ENCODE measurements around the gene TEAD3. TPM values are rescaled to one million over a fixed set of nuclear protein-coding genes. Genes with fewer than 3 reads are reported as not detected.

Gene TEAD3
- total RNA-seq, 1 experiment from 2014 or later, result 10.7 TPM

DNA sequence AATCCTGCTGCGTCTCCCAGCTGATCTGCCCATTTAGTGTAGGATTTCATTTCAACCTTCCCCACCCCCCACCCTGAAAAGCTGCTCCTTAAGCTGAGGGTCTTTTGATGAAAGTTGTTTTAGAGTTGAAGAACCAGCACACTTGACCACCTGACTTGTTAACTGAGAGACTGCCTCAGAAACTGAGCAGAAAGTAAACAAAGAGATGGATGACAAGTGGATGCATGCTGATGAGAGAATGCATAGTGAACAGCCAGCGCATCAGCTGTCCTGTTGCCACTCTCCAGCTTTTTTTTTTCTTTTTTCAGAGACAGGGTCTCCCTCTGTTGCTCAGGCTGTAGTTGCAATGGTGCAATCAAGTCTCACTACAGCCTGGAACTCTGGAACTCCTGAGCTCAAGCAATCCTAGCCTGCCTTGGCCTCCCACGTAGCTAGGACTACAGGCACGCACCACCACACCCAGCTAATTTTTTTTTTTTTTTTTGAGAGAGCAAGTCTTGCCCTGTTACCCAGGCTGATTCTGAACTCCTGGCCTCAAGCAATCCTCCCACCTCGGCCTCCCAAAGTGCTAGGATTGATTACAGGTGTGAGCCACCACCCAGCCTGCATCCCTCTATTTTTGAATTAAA is 19.2 kb downstream of the TEAD3 start:
- Histone ChIP-seq H3K27ac (ENCODE audit: low read length) (no peak overlapping the region), H3K9me3 (ENCODE audit: control insufficient read depth, insufficient read depth, low read depth, low read length) (no peaks in the 10 kb centered on the region), H3K27me3 (ENCODE audit: control insufficient read depth, insufficient read depth, low read length) (no peaks in the 10 kb centered on the region), H3K4me1 (ENCODE audit: control insufficient read depth, insufficient read depth, low read length) (peaks cover 9% of the 10 kb centered on the region), H3K36me3 (ENCODE audit: control insufficient read depth, insufficient read depth, low read length) (no peaks in the 10 kb centered on the region), H3K4me3 (ENCODE audit: low read depth in 2 of 2, low read length in 2 of 2) (no peak overlapping the region)
- ChIA-PET CTCF (interaction anchor here (0.6 kb wide), 2 partner anchors 74 to 136 kb away, joined by 3 to 8 read pairs; no protein-coding TSS in a partner anchor), POLR2A (interaction anchor here (0.7 kb wide), 1 partner anchor 12 kb away, joined by 7 read pairs; no protein-coding TSS in a partner anchor)
- BruUV-seq (replicated peaks), result no TSS peak
- in situ Hi-C loops (cut with HindIII; ENCODE audit: low pct_unique_long_range_greater_than_20kb, low sequenced_read_pairs), result no loop called here
- ATAC-seq (no peak), DNase-seq (ENCODE audit: low read depth, low spot score) (no peak)
- TF ChIP-seq SIN3A (IDR thresholded peaks at IDR 0.05; ENCODE audit: borderline replicate concordance, insufficient read depth, low read depth, low read length) (no peak), POLR2AphosphoS5 (IDR thresholded peaks at IDR 0.05; ENCODE audit: low read depth, low read length) (no peak), TCF7L2 (IDR thresholded peaks at IDR 0.05; ENCODE audit: low read depth, low read length) (no peak)
- TF ChIP-seq, protein P1, sequence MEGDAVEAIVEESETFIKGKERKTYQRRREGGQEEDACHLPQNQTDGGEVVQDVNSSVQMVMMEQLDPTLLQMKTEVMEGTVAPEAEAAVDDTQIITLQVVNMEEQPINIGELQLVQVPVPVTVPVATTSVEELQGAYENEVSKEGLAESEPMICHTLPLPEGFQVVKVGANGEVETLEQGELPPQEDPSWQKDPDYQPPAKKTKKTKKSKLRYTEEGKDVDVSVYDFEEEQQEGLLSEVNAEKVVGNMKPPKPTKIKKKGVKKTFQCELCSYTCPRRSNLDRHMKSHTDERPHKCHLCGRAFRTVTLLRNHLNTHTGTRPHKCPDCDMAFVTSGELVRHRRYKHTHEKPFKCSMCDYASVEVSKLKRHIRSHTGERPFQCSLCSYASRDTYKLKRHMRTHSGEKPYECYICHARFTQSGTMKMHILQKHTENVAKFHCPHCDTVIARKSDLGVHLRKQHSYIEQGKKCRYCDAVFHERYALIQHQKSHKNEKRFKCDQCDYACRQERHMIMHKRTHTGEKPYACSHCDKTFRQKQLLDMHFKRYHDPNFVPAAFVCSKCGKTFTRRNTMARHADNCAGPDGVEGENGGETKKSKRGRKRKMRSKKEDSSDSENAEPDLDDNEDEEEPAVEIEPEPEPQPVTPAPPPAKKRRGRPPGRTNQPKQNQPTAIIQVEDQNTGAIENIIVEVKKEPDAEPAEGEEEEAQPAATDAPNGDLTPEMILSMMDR (IDR thresholded peaks at IDR 0.05), result no peak
- TF ChIP-seq, protein P2, sequence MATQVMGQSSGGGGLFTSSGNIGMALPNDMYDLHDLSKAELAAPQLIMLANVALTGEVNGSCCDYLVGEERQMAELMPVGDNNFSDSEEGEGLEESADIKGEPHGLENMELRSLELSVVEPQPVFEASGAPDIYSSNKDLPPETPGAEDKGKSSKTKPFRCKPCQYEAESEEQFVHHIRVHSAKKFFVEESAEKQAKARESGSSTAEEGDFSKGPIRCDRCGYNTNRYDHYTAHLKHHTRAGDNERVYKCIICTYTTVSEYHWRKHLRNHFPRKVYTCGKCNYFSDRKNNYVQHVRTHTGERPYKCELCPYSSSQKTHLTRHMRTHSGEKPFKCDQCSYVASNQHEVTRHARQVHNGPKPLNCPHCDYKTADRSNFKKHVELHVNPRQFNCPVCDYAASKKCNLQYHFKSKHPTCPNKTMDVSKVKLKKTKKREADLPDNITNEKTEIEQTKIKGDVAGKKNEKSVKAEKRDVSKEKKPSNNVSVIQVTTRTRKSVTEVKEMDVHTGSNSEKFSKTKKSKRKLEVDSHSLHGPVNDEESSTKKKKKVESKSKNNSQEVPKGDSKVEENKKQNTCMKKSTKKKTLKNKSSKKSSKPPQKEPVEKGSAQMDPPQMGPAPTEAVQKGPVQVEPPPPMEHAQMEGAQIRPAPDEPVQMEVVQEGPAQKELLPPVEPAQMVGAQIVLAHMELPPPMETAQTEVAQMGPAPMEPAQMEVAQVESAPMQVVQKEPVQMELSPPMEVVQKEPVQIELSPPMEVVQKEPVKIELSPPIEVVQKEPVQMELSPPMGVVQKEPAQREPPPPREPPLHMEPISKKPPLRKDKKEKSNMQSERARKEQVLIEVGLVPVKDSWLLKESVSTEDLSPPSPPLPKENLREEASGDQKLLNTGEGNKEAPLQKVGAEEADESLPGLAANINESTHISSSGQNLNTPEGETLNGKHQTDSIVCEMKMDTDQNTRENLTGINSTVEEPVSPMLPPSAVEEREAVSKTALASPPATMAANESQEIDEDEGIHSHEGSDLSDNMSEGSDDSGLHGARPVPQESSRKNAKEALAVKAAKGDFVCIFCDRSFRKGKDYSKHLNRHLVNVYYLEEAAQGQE (IDR thresholded peaks at IDR 0.05; ENCODE audit: insufficient read depth in 1 of 2, low read depth in 2 of 2, low read length in 1 of 2), result no peak
- intact Hi-C loops (cut with micrococcal nuclease; ENCODE audit: unreplicated experiment), result no loop called here

DNA sequence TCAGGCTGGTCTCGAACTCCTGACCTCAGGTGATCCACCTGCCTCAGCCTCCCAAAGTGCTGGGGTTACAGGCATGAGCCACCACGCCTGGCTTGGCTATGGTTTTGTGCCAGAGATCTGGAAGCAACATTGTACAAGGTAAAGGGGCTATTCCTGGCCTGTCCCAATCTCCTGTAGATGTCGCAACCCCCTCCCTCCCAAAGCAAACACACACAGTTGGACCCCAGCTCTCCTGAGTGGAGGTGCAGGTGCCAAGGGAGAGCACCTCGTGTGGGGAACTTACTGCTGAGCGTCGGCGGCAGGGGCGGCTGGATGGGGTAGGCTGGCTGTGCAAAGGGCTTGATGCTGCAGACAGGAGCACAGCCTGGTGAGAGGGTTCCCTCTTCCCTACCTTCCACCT is 19.9 kb downstream of the TEAD3 start:
- no TSS peak for BruUV-seq (replicated peaks)
- ChIA-PET CTCF (interaction anchor here (0.6 kb wide), 1 partner anchor 136 kb away, joined by 8 read pairs; no protein-coding TSS in a partner anchor), POLR2A (no interaction called here)
- no peak overlapping the region for H3K27ac ChIP-seq (ENCODE audit: low read length)
- TF ChIP-seq POLR2AphosphoS5 (IDR thresholded peaks at IDR 0.05; ENCODE audit: low read depth, low read length) (no peak), TCF7L2 (IDR thresholded peaks at IDR 0.05; ENCODE audit: low read depth, low read length) (no peak), SIN3A (IDR thresholded peaks at IDR 0.05; ENCODE audit: borderline replicate concordance, insufficient read depth, low read depth, low read length) (no peak)
- TF ChIP-seq, protein P2 (IDR thresholded peaks at IDR 0.05; ENCODE audit: insufficient read depth in 1 of 2, low read depth in 2 of 2, low read length in 1 of 2), result no peak
- TF ChIP-seq, protein P1 (IDR thresholded peaks at IDR 0.05), result no peak
- intact Hi-C loops (cut with micrococcal nuclease; ENCODE audit: unreplicated experiment) (no loop called here), in situ Hi-C loops (cut with HindIII; ENCODE audit: low pct_unique_long_range_greater_than_20kb, low sequenced_read_pairs) (no loop called here)
- DNase-seq (ENCODE audit: low read depth, low spot score) (no peak), ATAC-seq (no peak)
- no peak overlapping the region for H3K4me3 ChIP-seq (ENCODE audit: low read depth in 2 of 2, low read length in 2 of 2)
- no peaks in the 10 kb centered on the region for H3K27me3 ChIP-seq (ENCODE audit: control insufficient read depth, insufficient read depth, low read length)
- H3K9me3 ChIP-seq (ENCODE audit: control insufficient read depth, insufficient read depth, low read depth, low read length), result no peaks in the 10 kb centered on the region
- H3K36me3 ChIP-seq (ENCODE audit: control insufficient read depth, insufficient read depth, low read length), result peaks cover 5% of the 10 kb centered on the region; the same call in 1 of the 2 replicates
- peaks cover 15% of the 10 kb centered on the region for H3K4me1 ChIP-seq (ENCODE audit: control insufficient read depth, insufficient read depth, low read length)
